Fibroblast of skin of back (primary cell): ENCODE data around the gene MAST2.
"Not testable (repeated sequence)": the region's sequence is repeated elsewhere in the genome, so short reads cannot be mapped to it uniquely, and the experiment has no call there.

Experiments
- DNase-seq: peaks from one replicate; pipeline ENCODE4 v3.0.0-alpha.2; 2013

The MAST2 gene

GRCh38 chr1:45895406-45895805 lies 92.0 kb downstream of the MAST2 start:
- DNase-seq, result no peak

DNA sequence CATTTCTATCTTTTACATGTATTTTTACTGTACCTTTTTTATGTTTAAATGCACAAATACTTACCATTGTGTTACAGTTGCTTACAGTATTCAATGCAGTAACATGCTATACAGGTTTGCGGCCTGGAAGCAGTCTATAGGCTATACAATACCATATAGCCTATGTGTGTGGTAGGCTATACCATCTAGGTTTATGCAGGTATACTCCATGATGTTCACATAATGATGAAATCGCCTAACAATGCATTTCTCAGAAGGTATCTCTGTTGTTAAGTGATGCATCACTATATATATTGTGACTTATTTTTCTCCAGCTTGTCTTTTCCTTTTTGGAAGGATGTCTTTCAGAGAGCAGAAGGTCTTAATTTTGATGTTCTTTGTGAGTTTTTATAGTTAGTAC lies 103.5 kb downstream of the MAST2 start:
- no peak for DNase-seq

GRCh38 chr1:45908611-45909140 lies 105.3 kb downstream of the MAST2 start:
- DNase-seq, result no peak

- DNase-seq, result no peak
Observed at GRCh38 chr1:45911634-45912033, 108.2 kb downstream of the MAST2 start.

DNA sequence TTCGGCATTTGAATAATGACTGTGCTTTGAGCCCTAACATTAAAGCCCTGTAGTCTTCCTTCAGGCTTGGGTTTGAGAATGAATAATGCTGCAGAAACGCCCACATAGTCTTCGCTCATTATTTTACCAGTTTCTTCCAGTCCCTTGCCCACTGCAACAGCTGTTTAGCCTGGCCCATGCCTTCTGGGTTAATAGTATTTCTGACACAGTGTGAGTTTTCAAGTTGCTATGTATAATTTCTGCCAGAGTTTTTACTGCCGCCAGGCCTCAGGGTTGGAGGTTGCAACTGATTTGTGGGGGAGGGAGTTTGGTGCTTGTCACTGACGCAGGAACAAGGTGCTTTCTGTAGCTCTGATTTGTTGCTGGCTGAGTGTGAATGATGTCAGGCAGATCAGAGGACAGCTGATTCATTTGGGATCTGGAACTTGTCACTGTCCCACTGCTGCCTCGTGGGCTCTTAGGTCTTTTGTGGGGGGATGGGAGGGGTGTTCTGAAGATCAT lies 109.8 kb downstream of the MAST2 start:
- DNase-seq, result peak; percentile 19

DNA sequence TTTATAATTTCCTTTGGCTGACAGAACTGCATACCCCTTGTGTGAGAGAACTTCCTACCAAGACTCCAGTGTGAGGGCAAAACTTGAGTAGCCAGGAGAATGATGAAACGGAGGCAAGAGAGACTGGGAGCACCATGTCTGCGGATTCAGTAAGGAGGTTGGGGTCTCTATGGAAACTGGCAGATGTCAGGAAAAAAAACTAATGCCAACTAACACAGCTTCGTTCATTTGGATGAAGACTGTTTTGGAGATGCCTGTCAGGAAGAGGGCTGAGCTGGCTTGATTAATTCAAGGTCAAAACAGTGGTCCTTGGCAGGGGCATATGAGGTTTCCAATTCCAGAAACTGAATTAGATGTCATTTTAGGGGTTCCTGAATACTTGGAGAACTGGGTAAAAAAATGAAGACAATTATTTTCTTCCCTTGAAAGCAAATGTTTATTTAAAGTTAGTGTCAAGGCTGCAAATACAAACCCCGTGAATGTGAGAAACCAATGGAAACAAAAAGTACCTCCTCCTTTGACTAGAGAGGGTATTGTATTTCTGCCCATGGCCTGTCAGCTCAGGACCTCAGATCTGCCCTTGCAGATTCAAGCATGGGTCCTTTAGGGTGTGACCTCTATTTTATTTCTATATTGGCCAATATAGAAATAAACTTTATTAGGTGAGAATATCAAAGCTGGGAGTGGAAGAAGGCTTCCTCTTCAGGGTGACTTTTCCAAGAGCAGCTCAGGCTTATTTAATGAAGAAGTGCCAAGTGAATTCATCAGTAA lies 110.5 kb downstream of the MAST2 start:
- DNase-seq, result no peak

GRCh38 chr1:45914836-45915235 lies 111.4 kb downstream of the MAST2 start:
- DNase-seq, result no peak

- no peak for DNase-seq
Observed at GRCh38 chr1:45922374-45922773, 119.0 kb downstream of the MAST2 start.

GRCh38 chr1:45922813-45923212 lies 119.4 kb downstream of the MAST2 start:
- no peak for DNase-seq

- DNase-seq, result no peak
Observed at GRCh38 chr1:45923343-45923742, 119.9 kb downstream of the MAST2 start.

DNA sequence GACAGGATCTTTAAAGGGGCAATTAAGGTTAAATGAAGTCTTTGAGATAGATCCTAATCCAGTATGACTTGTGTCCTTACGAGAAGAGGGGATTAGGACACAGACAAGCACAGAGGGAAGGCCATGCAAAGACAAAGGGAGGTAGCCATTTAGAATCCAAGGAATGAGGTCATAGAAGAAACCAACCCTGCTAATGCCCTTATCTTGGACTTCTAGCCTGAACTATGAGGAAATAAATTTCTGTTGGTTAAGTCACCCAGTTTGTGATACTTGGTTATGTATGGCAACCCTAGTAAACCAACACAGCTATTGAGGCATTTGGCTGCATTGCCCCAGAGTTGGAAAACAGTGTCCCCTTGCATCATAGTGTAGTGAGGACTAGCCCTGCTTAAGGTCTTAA lies 121.3 kb downstream of the MAST2 start:
- peak; percentile 53 for DNase-seq

GRCh38 chr1:45925728-45926287 lies 122.4 kb downstream of the MAST2 start:
- DNase-seq, result no peak

DNA sequence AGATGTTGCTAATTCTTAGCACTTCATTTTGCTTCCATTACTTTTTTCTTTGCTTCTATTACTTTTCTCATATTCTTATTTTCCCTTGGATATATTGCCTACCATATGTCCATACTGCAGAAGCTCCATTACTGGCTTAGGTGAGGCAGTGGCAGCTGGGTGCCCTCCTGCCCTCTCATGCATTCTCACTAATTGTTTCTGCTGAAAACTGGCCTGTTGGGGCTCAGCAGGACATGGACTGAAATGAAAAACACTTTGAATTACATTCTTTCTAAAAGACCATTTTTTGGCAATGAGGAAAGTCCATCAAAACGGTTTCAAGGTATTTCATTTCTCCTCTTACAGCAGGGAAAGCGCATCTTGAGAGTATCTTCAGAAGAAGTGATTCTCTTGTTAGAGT lies 122.9 kb downstream of the MAST2 start:
- DNase-seq, result no peak

DNA sequence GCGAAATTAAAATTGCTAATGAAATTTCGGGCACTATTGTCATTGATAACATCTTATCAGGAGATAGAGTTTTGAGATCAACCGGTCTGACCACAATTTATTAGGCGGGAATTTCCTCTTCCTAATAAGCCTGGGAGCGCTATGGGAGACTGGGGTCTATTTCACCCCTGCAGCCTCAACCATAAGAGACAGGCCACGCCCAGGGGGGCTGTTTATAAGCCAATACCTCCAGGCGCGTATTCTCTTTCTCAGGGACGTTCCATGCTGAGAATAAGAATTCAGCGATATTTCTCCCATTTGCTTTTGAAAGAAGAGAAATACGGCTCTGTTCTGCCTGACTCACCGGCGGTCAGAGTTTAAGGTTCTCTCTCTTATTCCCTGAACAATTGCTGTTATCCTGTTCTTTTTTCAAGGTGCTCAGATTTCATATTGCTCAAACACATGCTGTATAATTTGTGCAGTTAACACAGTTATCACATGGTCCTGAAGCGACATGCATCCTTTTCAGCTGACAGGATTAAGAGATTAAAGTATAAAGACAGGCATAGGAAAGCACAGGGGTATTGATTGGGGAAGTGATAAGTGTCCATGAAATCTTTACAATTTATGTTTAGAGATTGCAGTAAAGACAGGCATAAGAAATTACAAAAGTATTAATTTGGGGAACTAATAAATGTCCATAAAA lies 124.0 kb downstream of the MAST2 start:
- DNase-seq, result not testable (repeated sequence)

GRCh38 chr1:45928486-45929205 lies 125.2 kb downstream of the MAST2 start:
- no peak for DNase-seq

GRCh38 chr1:45929257-45929687 lies 125.9 kb downstream of the MAST2 start:
- DNase-seq, result peak; percentile 90

GRCh38 chr1:45930258-45931150 lies 127.1 kb downstream of the MAST2 start:
- no peak for DNase-seq

DNA sequence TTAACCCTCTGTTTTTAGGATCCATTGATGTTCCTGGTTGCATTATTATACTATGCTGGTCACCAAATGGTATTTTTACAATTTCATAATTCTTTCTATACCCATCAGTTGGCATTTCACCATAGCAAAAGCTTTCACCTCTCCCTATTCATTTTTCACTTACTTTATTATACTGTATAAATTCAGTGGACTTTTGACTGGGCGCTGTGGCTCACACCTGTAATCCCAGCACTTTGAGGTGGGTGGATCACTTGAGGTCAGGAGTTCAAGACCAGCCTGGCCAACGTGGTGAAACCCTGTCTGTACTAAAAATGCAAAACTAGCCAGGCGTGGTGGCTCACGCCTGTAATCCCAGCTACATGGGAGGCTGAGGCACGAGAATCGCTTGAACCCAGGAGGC lies 128.8 kb downstream of the MAST2 start:
- not testable (repeated sequence) for DNase-seq

DNA sequence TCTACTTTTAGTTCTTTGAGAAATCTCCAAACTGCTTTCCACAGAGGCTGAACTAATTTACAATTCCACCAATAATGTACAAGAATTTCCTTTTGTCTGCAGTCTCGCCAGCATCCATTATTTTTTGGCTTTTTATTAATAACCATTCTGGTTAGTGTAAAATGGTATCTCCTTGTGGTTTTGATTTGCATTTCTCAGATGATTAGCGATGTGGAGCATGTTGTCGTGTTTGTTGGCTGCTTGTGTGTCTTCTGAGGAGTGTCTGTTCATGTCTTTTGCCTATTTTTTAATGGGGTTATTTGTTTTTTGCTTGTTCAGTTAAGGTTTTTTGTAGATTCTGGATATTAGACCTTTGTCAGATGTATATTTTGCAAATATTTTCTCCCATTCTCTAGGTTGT lies 131.5 kb downstream of the MAST2 start:
- DNase-seq, result no peak

GRCh38 chr1:45938029-45938428 lies 134.6 kb downstream of the MAST2 start:
- no peak for DNase-seq

GRCh38 chr1:45942411-45942810 lies 139.0 kb downstream of the MAST2 start:
- no peak for DNase-seq

GRCh38 chr1:45943185-45943584 lies 139.8 kb downstream of the MAST2 start:
- DNase-seq, result no peak
